Fibroblast of skin of left quadriceps (primary cell): ENCODE measurements around the gene SYPL1.
"Not testable (repeated sequence)": the region's sequence is repeated elsewhere in the genome, so short reads cannot be mapped to it uniquely, and the experiment has no call there.

Experiments
- DNase-seq, 2 experiments: peaks; one replicate each; pipeline ENCODE4 v3.0.0-alpha.2; 2013; ENCODE audit warnings: low read depth in 2 of 2

SYPL1 gene

GRCh38 chr7:106112118-106112971, at the start of gene SYPL1:
Gene SYPL1 (minus strand): TSS chr7:106112312. CDS start chr7:106112208, 104 bp downstream.
- peak; percentile 83 to 85 for DNase-seq

- no peak for DNase-seq
Measured at GRCh38 chr7:106155027-106155426, 42.9 kb upstream of the SYPL1 start.

- DNase-seq, result peak; percentile 45 to 61
Measured at GRCh38 chr7:106153891-106154449, 41.9 kb upstream of the SYPL1 start.

GRCh38 chr7:106152313-106152665, 40.2 kb upstream of the SYPL1 start:
- DNase-seq, result no peak

GRCh38 chr7:106151459-106152312, 39.6 kb upstream of the SYPL1 start:
- no peak for DNase-seq

GRCh38 chr7:106143711-106144337, 31.7 kb upstream of the SYPL1 start:
- DNase-seq, result no peak

GRCh38 chr7:106142136-106142535, 30.0 kb upstream of the SYPL1 start:
- no peak for DNase-seq

- DNase-seq, result no peak
Measured at GRCh38 chr7:106140406-106141173, 28.5 kb upstream of the SYPL1 start.

GRCh38 chr7:106139265-106140251, 27.4 kb upstream of the SYPL1 start:
- no peak for DNase-seq

- DNase-seq, result no peak
Measured at GRCh38 chr7:106138776-106139175, 26.7 kb upstream of the SYPL1 start.

- not testable (repeated sequence) for DNase-seq
Measured at GRCh38 chr7:106138181-106138580, 26.1 kb upstream of the SYPL1 start.

- no peak for DNase-seq
Measured at GRCh38 chr7:106134241-106134640, 22.1 kb upstream of the SYPL1 start.

- no peak for DNase-seq
Measured at GRCh38 chr7:106129291-106129690, 17.2 kb upstream of the SYPL1 start.

- DNase-seq, result no peak
Measured at GRCh38 chr7:106128836-106129235, 16.7 kb upstream of the SYPL1 start.

GRCh38 chr7:106127984-106128780, 16.1 kb upstream of the SYPL1 start:
- no peak for DNase-seq

- peak in 1 of 2 experiments; percentile 37 for DNase-seq
Measured at GRCh38 chr7:106126170-106126938, 14.2 kb upstream of the SYPL1 start.

- DNase-seq, result no peak
Measured at GRCh38 chr7:106125417-106125816, 13.3 kb upstream of the SYPL1 start.

- no peak for DNase-seq
Measured at GRCh38 chr7:106124186-106124585, 12.1 kb upstream of the SYPL1 start.
